Measurements from ENCODE around the gene TMEM174.

The TMEM174 gene

GRCh38 chr5:73172951-73173350, at the start of gene TMEM174:
TSS of gene TMEM174 (plus strand) at chr5:73173193. CDS start at chr5:73173244, 51 bp downstream.
- no peak within 1 kb of the TSS for H3K27ac ChIP-seq
- TF ChIP-seq CTCF (conservative IDR thresholded peaks at IDR 0.05) (no peak), ZFX (IDR thresholded peaks at IDR 0.05) (no peak)

GRCh38 chr5:73125289-73125688, 47.7 kb upstream of the TMEM174 start:
- no peak overlapping the region for H3K27ac ChIP-seq

GRCh38 chr5:73126381-73126780, 46.6 kb upstream of the TMEM174 start:
- H3K27ac ChIP-seq = no peak overlapping the region
- no peak for TF ChIP-seq CTCF (conservative IDR thresholded peaks at IDR 0.05)
- TF ChIP-seq ZFX (IDR thresholded peaks at IDR 0.05) = no peak

More at GRCh38 chr5:73125289-73125688, 47.7 kb upstream of the TMEM174 start:
- no peak for TF ChIP-seq ZFX (IDR thresholded peaks at IDR 0.05)
- no peak for TF ChIP-seq CTCF (conservative IDR thresholded peaks at IDR 0.05)

GRCh38 chr5:73126957-73127356, 46.0 kb upstream of the TMEM174 start:
- TF ChIP-seq ZFX (IDR thresholded peaks at IDR 0.05) (no peak), CTCF (conservative IDR thresholded peaks at IDR 0.05) (no peak)
- H3K27ac ChIP-seq = no peak overlapping the region

GRCh38 chr5:73129143-73129542, 43.9 kb upstream of the TMEM174 start:
- TF ChIP-seq ZFX (IDR thresholded peaks at IDR 0.05) (no peak), CTCF (conservative IDR thresholded peaks at IDR 0.05) (no peak)

GRCh38 chr5:73130811-73131210, 42.2 kb upstream of the TMEM174 start:
- no peak overlapping the region for H3K27ac ChIP-seq
- no peak for TF ChIP-seq CTCF (conservative IDR thresholded peaks at IDR 0.05)
- no peak for TF ChIP-seq ZFX (IDR thresholded peaks at IDR 0.05)

More at GRCh38 chr5:73129143-73129542, 43.9 kb upstream of the TMEM174 start:
- H3K27ac ChIP-seq = no peak overlapping the region

- TF ChIP-seq CTCF (conservative IDR thresholded peaks at IDR 0.05) (no peak), ZFX (IDR thresholded peaks at IDR 0.05) (no peak)
- no peak overlapping the region for H3K27ac ChIP-seq
These were observed 41.1 kb upstream of the TMEM174 start for GRCh38 chr5:73131711-73132425.

Measured in C4-2B (cell line).